IMR-90 (cell line): ENCODE measurements around the gene AMFR. TPM values are rescaled to one million over a fixed set of nuclear protein-coding genes. Genes with fewer than 3 reads are reported as not detected.
A peak's percentile ranks its signal among the peaks of the same experiment; 100 is the strongest.

Experiments
- ATAC-seq: fragments of 200-7000 bp; cut with Tn5 transposase; 2 replicates; pipeline ENCODE4 v1.9.1; 2020; ENCODE audit warnings: low read depth, mild to moderate bottlenecking, moderate library complexity
- BruUV-seq: library from RNA; stranded (reverse); fragments of 400-500 nt; replicated peaks from 2 replicates; lab custom pipeline; 2021; lab: Mats Ljungman, UMichigan
- CTCF ChIA-PET: fragments of 300-600 bp; formaldehyde crosslinking; extraction: SDS; loops from one replicate; lab custom pipeline; 2021; ENCODE audit warnings: antibody characterized with exemption; lab: Yijun Ruan, JAX
- POLR2A ChIA-PET: fragments of 300-600 bp; sonication (Branson Sonifier 250); formaldehyde crosslinking; loops from one replicate; lab custom pipeline; 2022; ENCODE audit warnings: antibody characterized with exemption; ENCODE audit not compliant: unreplicated experiment; lab: Charles Lee
- DNase-seq: peaks from one replicate; pipeline ENCODE4 v3.0.0; 2013
- H2AFZ ChIP-seq: replicated peaks from 2 replicates; pipeline ENCODE3; 2013; ENCODE audit warnings: low read length, mild to moderate bottlenecking; ENCODE audit not compliant: poor library complexity
- H2AK5ac ChIP-seq: 2 replicates; pipeline ENCODE4 v1.6.1; 2013; ENCODE audit warnings: low read depth, low read length, inconsistent platforms
- H2AK9ac ChIP-seq: replicated peaks from 2 replicates; pipeline ENCODE3; 2013; ENCODE audit warnings: mild to moderate bottlenecking, low read depth, low read length, moderate library complexity; ENCODE audit not compliant: poor library complexity
- H2BK120ac ChIP-seq: 2 replicates; pipeline ENCODE4 v1.6.1; 2013; ENCODE audit warnings: low read depth, low read length, inconsistent platforms
- H2BK15ac ChIP-seq: 3 replicates; pipeline ENCODE4 v1.6.1; 2013; ENCODE audit warnings: low read depth, low read length, inconsistent platforms
- H2BK20ac ChIP-seq: 2 replicates; pipeline ENCODE4 v1.6.1; 2013; ENCODE audit warnings: low read depth, mild to moderate bottlenecking, inconsistent platforms, low read length, moderate library complexity
- H2BK5ac ChIP-seq: 2 replicates; pipeline ENCODE4 v1.6.1; 2013; ENCODE audit warnings: mild to moderate bottlenecking, low read depth, low read length, inconsistent platforms; ENCODE audit not compliant: poor library complexity, severe bottlenecking
- H3K14ac ChIP-seq: replicated peaks from 2 replicates; pipeline ENCODE4 v1.6.1; 2013; ENCODE audit warnings: low read depth, low read length, inconsistent platforms
- H3K18ac ChIP-seq: 2 replicates; pipeline ENCODE4 v1.6.1; 2013; ENCODE audit warnings: low read depth, low read length, control low read depth
- H3K23ac ChIP-seq: 2 replicates; pipeline ENCODE4 v1.6.1; 2013; ENCODE audit warnings: low read depth, low read length, inconsistent platforms
- H3K27ac ChIP-seq: 2 replicates; pipeline ENCODE4 v1.5.1; 2013; ENCODE audit warnings: mild to moderate bottlenecking, control low read depth, low read length; ENCODE audit not compliant: insufficient read depth
- H3K27me3 ChIP-seq: 2 replicates; pipeline ENCODE4 v1.6.1; 2013; ENCODE audit warnings: low read length; ENCODE audit not compliant: control insufficient read depth, insufficient read depth
- H3K36me3 ChIP-seq: 2 replicates; pipeline ENCODE4 v1.6.1; 2013; ENCODE audit warnings: low read length, mixed read lengths; ENCODE audit not compliant: control insufficient read depth, insufficient read depth
- H3K4ac ChIP-seq: 2 replicates; pipeline ENCODE4 v1.6.1; 2013; ENCODE audit warnings: low read depth, low read length, inconsistent platforms
- H3K4me1 ChIP-seq: 2 replicates; pipeline ENCODE4 v1.6.1; 2013; ENCODE audit warnings: low read length, mixed read lengths; ENCODE audit not compliant: control insufficient read depth, insufficient read depth
- H3K4me2 ChIP-seq: 2 replicates; pipeline ENCODE4 v1.6.1; 2013; ENCODE audit warnings: low read depth, mild to moderate bottlenecking, control low read depth, low read length, moderate library complexity
- H3K4me3 ChIP-seq: 2 replicates; pipeline ENCODE4 v1.5.1; 2013; ENCODE audit warnings: low read depth, mild to moderate bottlenecking, control low read depth, low read length, moderate library complexity; ENCODE audit not compliant: insufficient read depth
- H3K56ac ChIP-seq: 2 replicates; pipeline ENCODE4 v1.6.1; 2013; ENCODE audit warnings: low read length, inconsistent platforms; ENCODE audit not compliant: insufficient read depth; ENCODE audit errors: extremely low read depth
- H3K79me1 ChIP-seq, 2 experiments: 2 replicates each; pipeline ENCODE4 v1.6.1; 2013; ENCODE audit warnings: low read length in 2 of 2, inconsistent platforms in 1 of 2, low read depth in 1 of 2
- H3K9ac ChIP-seq: 2 replicates; pipeline ENCODE4 v1.6.1; 2013; ENCODE audit warnings: low read depth, low read length, control low read depth
- H3K9me1 ChIP-seq: 2 replicates; pipeline ENCODE4 v1.6.1; 2013; ENCODE audit warnings: low read length, inconsistent platforms; ENCODE audit not compliant: insufficient read depth
- H3K9me3 ChIP-seq: 2 replicates; pipeline ENCODE4 v1.6.1; 2013; ENCODE audit warnings: low read length; ENCODE audit not compliant: control insufficient read depth, insufficient read depth
- H4K20me1 ChIP-seq: 2 replicates; pipeline ENCODE4 v1.6.1; 2013; ENCODE audit warnings: low read length, inconsistent platforms; ENCODE audit not compliant: insufficient read depth
- H4K5ac ChIP-seq: 2 replicates; pipeline ENCODE4 v1.6.1; 2013; ENCODE audit warnings: mild to moderate bottlenecking, low read depth, low read length, control low read depth
- H4K8ac ChIP-seq, 2 experiments: 2 replicates each; pipeline ENCODE4 v1.6.1; 2013; ENCODE audit warnings: low read depth in 2 of 2, low read length in 2 of 2, control low read depth in 1 of 2, inconsistent platforms in 1 of 2
- H4K91ac ChIP-seq: 2 replicates; pipeline ENCODE4 v1.6.1; 2013; ENCODE audit warnings: low read depth, low read length, inconsistent platforms; ENCODE audit not compliant: insufficient read depth
- BHLHE40 ChIP-seq: fragments of 150-350 bp; IDR thresholded peaks from 2 replicates; pipeline ENCODE4 v1.6.1; 2016; ENCODE audit warnings: mild to moderate bottlenecking, low read depth, low read length
- CEBPB ChIP-seq: IDR thresholded peaks from 2 replicates; pipeline ENCODE4 v1.6.1; 2012; ENCODE audit warnings: low read depth, low read length, improper control_type of control experiment
- CHD1 ChIP-seq: IDR thresholded peaks from 2 replicates; pipeline ENCODE4 v1.6.1; 2012; ENCODE audit warnings: low read depth, low read length, improper control_type of control experiment
- FOS ChIP-seq: fragments of 150-350 bp; IDR thresholded peaks from 2 replicates; pipeline ENCODE4 v1.6.1; 2016; ENCODE audit warnings: low read depth, low read length
- MAFK ChIP-seq: IDR thresholded peaks from 2 replicates; pipeline ENCODE4 v1.6.1; 2012; ENCODE audit warnings: low read depth, low read length, improper control_type of control experiment
- RAD21 ChIP-seq: IDR thresholded peaks from 2 replicates; pipeline ENCODE4 v1.6.1; 2012; ENCODE audit warnings: low read length, improper control_type of control experiment
- RCOR1 ChIP-seq: IDR thresholded peaks from 2 replicates; pipeline ENCODE4 v1.6.1; 2012; ENCODE audit warnings: mild to moderate bottlenecking, low read length, improper control_type of control experiment; ENCODE audit not compliant: insufficient replicate concordance
- WGBS, 2 experiments: methylation state at CpG; one replicate each; pipeline versions ENCODE4 v1.1.5 to v1.1.7; 2013; ENCODE audit warnings: missing lambda C conversion rate in 2 of 2; ENCODE audit not compliant: insufficient read length in 1 of 2; ENCODE audit errors: extremely low coverage in 2 of 2; 5-methylcytosine and 5-hydroxymethylcytosine counted together
- dilution Hi-C: fragments of 300-500 bp; cut with HindIII; formaldehyde crosslinking; loops from one replicate; pipeline ENCODE4 v1.14.3; 2018; ENCODE audit warnings: low sequenced_read_pairs; ENCODE audit not compliant: unreplicated experiment
- in situ Hi-C: fragments of 300-500 bp; cut with MboI; formaldehyde crosslinking; loops from 3 replicates; pipeline ENCODE4 v1.14.3; 2019; ENCODE audit warnings: low sequenced_read_pairs, inconsistent platforms, mixed read lengths
- intact Hi-C: fragments of 100-400 bp; cut with micrococcal nuclease; formaldehyde crosslinking; loops from 2 replicates; pipeline ENCODE4 v1.10.0; 2022
- polyA plus RNA-seq, 3 experiments: library from polyadenylated mRNA; depleted of rRNA; stranded (reverse); fragments of >200 nt; gene quantifications; 2 replicates each; pipeline ENCODE4 v1.2.3, GENCODE V29; 2012; ENCODE audit warnings: low replicate concordance in 1 of 3
- total RNA-seq: library from RNA; depleted of rRNA; stranded (reverse); fragments of >200 nt; gene quantifications from 2 replicates; pipeline ENCODE4 v1.2.3, GENCODE V29; 2012
- TF ChIP-seq, protein P1 (sequence below): fragments of 150-350 bp; IDR thresholded peaks from 2 replicates; pipeline ENCODE4 v1.6.1; 2017; ENCODE audit warnings: mild to moderate bottlenecking, antibody characterized with exemption, low read length, low read depth

AMFR gene
- total and polyA plus RNA-seq, 2 of the 4 experiments (the other 2 are of a cell fraction): 60.7 to 216 TPM

DNA sequence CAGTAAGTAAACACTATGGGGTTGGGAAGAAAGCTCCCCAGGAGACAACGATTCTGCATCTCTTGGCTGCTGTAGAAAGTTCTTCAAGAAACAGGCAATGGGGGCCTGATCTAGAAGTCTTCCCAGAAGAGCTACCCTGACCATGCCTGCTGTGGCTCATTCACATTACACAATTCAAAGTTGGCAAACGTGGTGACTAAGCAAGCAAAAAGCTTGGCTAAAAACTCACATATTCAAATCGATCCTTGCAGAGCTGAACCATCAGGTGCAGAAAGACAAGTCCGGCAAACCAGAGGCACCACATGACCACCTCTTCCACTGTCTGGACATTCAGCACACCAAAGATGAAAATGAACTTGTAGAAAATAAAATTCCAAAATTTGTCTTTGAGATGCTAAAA is 16.1 kb downstream of the AMFR start:
- Histone ChIP-seq H3K27me3 (no peaks in the 10 kb centered on the region), H2AFZ (no peak overlapping the region), H3K36me3 (peaks cover 26% of the 10 kb centered on the region), H3K4me3 (no peak overlapping the region), H3K56ac (no peak overlapping the region), H3K4me1 (no peaks in the 10 kb centered on the region), H3K79me1 (peaks cover 32 to 54% of the 10 kb centered on the region in 2 experiments), H2AK5ac (no peak overlapping the region), H3K4me2 (no peak overlapping the region), H3K9me3 (no peaks in the 10 kb centered on the region), H3K9me1 (peaks cover 4% of the 10 kb centered on the region; the same call in 1 of the 2 replicates), H4K91ac (no peak overlapping the region), H2AK9ac (no peak overlapping the region), H2BK20ac (no peak overlapping the region), H2BK120ac (no peak overlapping the region), H3K9ac (no peak overlapping the region), H4K5ac (no peak overlapping the region), H4K8ac (no peak overlapping the region), H3K27ac (no peak overlapping the region), H2BK5ac (no peak overlapping the region), H3K4ac (no peak overlapping the region), H2BK15ac (no peak overlapping the region), H3K23ac (no peak overlapping the region; the same call in 1 of the 2 replicates), H3K18ac (no peak overlapping the region), H4K20me1 (0 out of 2 replicates have a peak, but pooled peaks cover 2% of the 10 kb centered on the region), H3K14ac (no peak overlapping the region)
- ChIA-PET POLR2A (interaction anchor here (0.5 kb wide), 1 partner anchor 18 kb away, joined by 7 read pairs; no protein-coding TSS in a partner anchor), CTCF (interaction anchor here (1.3 kb wide), 1 partner anchor 21 kb away, joined by 4 read pairs; no protein-coding TSS in a partner anchor)
- TF ChIP-seq BHLHE40: no peak
- no peak for TF ChIP-seq RCOR1
- TF ChIP-seq FOS: no peak
- TF ChIP-seq, protein P1, sequence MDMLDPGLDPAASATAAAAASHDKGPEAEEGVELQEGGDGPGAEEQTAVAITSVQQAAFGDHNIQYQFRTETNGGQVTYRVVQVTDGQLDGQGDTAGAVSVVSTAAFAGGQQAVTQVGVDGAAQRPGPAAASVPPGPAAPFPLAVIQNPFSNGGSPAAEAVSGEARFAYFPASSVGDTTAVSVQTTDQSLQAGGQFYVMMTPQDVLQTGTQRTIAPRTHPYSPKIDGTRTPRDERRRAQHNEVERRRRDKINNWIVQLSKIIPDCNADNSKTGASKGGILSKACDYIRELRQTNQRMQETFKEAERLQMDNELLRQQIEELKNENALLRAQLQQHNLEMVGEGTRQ: no peak
- no peak for TF ChIP-seq RAD21
- no peak for TF ChIP-seq MAFK
- peak; percentile 77 for TF ChIP-seq CEBPB
- no peak for TF ChIP-seq CHD1
- intact Hi-C loops (no loop called here), dilution Hi-C loops (no loop called here), in situ Hi-C loops (no loop called here)
- ATAC-seq: 0 out of 2 replicates have a peak, but pooled peaks have one; percentile 27
- no TSS peak for BruUV-seq
- peak; percentile 47 for DNase-seq
- 57% methylated on average over 1 of the region's 4 CpGs; no CpG with 5 or more reads in 1 of the 2 experiments for WGBS, 2 experiments
